NCI-H2196 treated with DMSO at 0.1 percent for 48 hours (cell line): ENCODE results near the gene BMPER.

ENCODE experiments used
- DNase-seq: peaks from one replicate; lab custom pipeline; 2025; ENCODE audit not compliant: unreplicated experiment; lab: John Stamatoyannopoulos, UW

Gene BMPER

GRCh38 chr7:34016876-34017275, 111.5 kb downstream of the BMPER start:
- no peak for DNase-seq

- DNase-seq, result no peak
Observed at GRCh38 chr7:34019301-34019790, 114.0 kb downstream of the BMPER start.

- DNase-seq, result no peak
Observed at GRCh38 chr7:34022626-34023025, 117.3 kb downstream of the BMPER start.

DNA sequence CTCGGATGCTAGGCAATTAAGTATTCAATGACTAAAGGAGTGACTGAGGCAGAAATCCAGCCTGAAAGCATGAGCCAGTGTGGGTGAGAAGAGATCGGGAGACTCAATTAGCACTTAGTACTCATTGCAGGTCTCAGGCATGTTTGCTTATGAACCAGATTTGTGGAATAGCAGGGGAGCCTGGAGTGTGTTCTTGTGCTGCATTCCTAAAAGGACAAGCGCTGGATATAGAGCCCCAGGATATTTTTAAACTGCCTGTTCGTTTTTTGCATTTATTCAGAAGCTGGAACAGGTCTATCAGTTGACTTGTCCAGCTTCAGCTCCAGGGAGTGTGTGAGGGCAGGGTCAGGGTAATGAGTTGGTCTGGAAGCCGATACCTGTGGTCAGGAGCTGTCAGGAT, 120.3 kb downstream of the BMPER start:
- no peak for DNase-seq

GRCh38 chr7:34026481-34027190, 121.3 kb downstream of the BMPER start:
- no peak for DNase-seq

GRCh38 chr7:34031156-34031555, 125.8 kb downstream of the BMPER start:
- no peak for DNase-seq

GRCh38 chr7:34034728-34035127, 129.4 kb downstream of the BMPER start:
- DNase-seq, result no peak

- DNase-seq, result no peak
Observed at GRCh38 chr7:34036051-34036920, 130.9 kb downstream of the BMPER start.

GRCh38 chr7:34036972-34037792, 131.8 kb downstream of the BMPER start:
- DNase-seq, result no peak

DNA sequence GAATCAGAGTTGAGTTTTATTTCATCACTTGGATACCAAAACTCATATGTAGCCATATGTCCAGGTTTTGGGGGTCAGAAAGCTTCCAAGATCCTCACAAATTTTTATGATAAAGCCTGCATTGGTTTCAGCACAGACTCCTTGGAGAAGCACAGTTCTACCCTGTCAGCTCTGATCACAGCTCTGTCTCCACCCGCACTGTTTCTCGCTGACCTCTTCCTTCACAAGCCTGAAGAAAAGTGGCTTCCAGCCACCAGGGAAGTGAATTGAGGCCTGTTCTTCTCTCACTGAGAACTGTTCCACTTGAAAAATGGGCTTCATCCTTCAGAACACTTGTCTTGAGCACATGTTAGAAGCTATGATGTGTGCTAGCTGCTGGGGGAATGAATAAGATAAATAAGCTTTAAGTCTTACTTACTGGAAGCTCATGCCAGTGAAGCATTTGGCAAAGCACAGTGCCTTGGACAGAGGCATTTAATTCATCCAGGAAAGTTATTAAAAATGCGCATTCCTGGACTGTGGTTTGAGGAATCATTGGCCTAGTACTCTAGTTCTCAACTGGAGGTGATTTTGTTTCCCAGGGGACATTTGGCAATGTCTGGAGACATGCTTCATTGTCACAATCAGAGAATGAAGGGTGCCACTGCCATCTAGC, 133.6 kb downstream of the BMPER start:
- DNase-seq, result no peak

DNA sequence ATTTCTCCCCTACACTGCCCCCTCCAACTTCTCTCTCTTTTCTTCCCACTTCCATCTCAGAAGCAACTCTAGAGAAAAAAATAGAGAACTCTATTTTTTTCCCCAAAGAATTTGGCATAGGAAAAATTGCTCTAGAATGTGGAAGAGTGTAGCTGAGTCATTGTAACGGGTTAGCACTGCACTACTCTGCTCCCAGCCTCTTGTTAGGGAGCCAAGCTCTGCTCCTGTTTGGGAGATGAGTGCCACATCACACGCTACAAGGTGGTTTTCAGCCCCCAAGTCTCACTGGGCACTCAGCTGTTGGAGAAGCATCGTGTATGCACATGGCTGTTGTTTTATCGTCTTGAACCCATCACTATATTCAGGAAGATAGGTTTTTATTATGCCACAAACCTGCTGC, 136.4 kb downstream of the BMPER start:
- DNase-seq, result no peak

GRCh38 chr7:34042406-34042805, 137.1 kb downstream of the BMPER start:
- DNase-seq, result no peak

- DNase-seq, result no peak
Observed at GRCh38 chr7:34043461-34044305, 138.3 kb downstream of the BMPER start.

DNA sequence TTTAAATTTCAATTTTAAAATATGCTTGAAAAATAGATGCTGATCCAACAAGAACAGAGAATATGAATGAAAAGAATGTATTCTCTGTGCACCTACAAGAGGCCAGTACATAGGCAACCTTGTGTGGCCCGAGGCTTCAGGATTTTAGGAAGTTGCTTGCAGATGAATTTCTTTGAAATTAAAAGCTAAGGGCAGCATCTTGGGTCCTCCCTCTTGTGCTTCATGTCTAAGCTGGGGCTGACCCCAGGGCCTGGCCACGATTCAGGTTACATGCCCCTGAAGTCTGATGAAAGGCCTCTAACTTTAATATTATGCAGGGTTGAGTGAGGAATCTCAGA, 138.9 kb downstream of the BMPER start:
- DNase-seq, result no peak

DNA sequence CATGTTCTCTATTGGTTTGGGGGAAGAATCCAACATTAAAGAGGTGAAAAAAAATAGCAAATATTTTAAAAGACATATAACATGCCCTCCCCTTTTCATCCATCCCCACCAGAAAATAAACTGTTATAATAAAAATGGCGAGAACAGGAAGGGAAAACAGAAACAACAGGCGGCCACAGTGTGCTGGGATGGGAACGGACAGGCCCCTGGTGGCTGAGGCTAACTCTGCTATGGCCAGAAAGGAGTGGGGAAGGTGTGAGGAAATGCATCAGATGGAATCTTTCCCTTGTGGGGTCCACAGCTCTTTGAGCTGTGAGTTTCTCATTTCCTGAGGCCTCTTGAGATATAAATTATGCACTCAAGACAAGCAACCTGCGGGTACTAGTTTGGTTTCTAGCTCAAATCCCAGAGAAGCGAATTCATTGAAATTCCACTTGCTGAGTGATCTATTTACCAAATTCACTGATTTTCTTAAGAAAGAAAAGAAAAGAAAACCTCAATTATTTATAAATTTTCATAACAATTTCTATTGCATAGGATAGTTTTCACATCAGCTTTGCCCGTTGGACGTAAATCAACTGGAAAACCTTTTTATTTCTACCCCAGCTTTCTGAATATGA, 139.5 kb downstream of the BMPER start:
- DNase-seq, result no peak

DNA sequence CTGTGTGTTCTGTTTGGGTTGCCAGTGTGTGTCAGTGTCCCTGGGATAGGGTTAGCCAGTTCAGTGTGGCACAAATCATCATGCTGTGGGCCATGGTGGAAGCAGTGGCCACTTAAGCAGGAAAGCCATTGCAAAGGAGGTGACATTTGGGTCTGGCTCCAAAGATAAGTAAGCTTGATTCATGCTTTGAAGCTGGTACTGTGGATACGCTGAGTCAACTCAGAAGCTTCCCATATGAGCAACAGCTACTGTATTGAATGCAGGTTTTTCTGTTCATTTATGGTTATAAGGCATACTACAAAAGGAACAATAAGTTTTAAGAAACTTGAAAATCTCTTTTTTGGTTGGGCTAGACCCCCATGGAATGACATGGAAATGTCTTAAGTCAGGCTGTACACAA, 143.1 kb downstream of the BMPER start:
- DNase-seq, result no peak

DNA sequence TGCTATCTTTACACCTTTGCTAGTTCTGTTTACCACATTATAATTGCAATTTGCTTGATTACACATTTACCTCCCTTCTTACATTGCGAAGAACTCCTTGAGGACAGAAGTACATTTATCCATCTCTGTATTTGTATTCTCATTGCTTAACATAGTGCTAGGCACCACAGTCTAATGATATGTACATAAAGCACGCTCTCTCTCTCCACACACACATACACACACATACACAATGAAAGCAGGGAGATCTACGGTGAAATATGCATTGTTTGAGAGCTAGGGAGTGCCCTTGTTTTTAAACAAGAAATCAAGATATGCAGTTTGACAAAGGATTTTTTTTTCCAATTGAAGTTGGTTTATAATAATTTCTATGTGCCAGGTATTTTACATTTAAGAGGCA, 148.7 kb downstream of the BMPER start:
- DNase-seq, result no peak

- DNase-seq, result no peak
Observed at GRCh38 chr7:34057136-34057535, 151.8 kb downstream of the BMPER start.

DNA sequence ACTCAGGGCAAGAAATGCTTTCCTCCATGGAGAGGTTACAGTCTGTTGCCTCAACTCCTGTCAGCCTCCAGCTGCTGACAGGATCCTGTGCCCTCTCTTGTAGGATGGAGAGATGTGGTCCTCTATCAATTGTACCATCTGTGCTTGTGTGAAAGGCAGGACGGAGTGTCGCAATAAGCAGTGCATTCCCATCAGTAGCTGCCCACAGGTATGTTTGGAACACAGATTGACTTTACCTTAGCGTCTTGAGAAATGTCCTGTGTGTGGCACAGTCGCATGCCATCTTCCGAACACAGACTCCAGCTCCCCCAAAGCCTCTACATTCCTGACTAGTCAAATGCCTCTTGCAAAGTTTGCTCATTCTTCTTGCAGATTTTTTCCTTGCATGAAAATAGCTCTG, 152.6 kb downstream of the BMPER start:
- DNase-seq, result no peak

DNA sequence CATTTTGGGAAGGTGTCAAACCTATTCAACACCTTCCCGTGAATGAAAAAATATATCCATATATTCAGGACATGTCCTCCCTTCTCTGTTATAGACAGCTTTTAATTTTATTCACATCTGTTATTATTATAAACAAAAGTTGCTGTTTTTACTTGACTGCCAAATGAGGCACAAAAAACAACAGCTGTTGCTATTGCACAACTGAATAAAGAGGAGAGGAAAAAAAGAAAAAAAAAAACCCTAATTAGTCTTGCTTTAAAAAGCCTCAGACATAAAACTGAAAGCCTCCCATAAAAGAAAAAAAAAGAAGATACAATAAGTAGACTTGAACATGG, 153.4 kb downstream of the BMPER start:
- DNase-seq, result no peak
